HG03064 (cell line): ENCODE results near the gene VAPB.

ENCODE experiments used
- ATAC-seq: cut with Tn5 transposase; IDR thresholded peaks from one replicate; pipeline ENCODE4 v1.9.1; 2021; ENCODE audit warnings: low read depth; ENCODE audit not compliant: unreplicated experiment

VAPB gene

DNA sequence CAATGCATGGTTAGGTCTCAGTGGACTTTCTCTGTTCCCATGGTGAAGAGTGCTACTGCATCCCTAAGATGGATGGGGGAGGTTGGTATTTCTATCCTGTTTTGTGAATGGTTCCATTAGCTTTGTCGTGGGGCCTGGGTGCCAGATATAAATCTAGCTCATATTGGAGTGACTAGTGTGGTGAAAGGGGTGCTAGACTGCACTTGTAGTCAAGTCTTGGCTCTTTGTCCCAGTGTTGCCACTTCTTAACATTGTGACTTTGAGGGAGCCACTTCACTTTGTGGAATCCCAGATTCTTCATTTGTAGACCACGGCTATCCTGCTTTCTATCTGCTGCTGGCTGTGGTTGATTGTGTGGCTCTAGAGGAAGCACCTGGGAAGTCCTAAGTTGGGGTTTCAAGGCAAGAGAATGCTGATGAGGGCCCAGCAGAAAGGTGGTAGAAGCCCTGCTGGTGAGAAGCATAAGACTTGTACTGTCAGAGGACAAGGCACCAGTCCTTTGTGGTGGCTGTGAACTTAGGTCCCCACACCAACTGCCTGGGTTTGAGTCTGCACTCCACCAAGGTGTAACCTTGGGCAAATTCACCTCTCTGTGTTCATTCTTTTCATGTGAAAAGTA lies 44.1 kb downstream of the VAPB start:
- ATAC-seq = no peak

DNA sequence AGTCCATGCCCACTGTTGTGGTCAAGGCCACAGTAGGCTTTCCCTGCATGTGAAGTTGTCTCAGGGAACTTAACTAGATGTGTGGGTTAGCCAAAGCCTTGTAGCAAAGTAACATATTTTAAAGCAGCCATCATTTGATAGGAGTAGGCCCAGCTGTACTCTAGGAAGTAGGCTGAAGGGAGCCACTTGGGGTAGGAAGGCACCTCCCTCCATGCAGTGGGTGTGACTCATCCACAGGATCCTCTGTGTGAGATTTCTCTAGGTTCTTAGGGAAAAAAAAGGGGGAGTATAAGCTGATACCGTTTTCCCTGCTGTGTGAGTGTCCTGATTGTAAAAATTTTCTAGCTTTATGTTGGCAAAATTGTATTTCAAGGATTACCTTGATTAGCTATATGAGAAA lies 44.7 kb downstream of the VAPB start:
- ATAC-seq = no peak

GRCh38 chr20:58434326-58434725 lies 45.3 kb downstream of the VAPB start:
- no peak for ATAC-seq

DNA sequence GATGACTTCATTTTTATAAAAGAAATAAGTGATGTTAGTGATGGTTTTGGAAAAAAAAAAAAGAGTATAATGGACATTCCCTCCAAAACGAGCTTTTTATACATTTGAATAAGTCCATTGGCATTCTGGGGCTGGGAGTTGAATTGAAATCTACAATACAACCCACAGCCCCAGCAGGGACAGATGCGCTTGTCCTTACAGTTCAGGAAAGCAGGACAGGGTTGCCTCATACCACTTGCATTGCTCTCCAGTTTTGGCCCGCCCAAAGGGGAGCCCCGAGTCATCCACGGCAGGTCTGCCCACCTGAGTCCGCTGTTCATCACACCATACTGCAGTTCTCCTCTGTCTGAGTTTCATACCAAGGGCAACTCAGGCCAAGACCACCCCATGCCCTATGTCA lies 46.2 kb downstream of the VAPB start:
- ATAC-seq = no peak

DNA sequence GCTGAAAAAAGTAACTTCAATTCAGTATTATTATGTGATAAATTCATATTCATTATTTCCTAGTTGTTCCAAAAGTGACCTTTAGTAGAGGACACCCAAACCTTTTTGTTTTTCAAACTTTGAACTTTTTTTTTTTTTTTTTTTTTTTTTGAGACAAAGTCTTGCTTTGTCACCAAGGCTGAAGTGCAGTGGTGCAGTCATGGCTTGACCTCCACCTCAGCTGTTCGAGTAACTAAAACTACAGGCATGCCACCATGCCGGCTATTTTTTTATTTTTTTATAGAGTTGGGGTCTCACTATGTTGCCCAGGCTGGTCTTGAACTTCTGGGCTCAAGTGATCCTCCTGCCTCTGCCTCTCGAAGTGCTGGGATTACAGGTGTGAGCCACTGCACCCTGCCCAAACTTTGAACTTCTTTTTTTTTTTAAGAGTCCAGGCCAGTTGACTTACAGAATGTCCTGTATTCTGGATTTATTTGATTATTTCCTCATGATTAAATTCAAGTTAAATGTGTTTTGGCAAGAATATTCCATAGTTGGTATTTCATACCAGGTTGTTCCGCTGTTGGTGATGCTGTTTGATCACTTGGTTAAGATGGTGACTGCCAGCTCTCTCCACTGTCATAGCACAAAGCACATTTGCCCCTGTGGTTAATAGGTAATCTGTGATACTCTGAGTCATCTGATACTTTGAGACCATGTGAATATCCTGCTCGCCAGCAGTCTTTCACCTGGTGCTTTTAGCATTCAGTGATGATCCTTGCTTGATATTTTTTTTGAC lies 48.0 kb downstream of the VAPB start:
- peak; percentile 79 for ATAC-seq

DNA sequence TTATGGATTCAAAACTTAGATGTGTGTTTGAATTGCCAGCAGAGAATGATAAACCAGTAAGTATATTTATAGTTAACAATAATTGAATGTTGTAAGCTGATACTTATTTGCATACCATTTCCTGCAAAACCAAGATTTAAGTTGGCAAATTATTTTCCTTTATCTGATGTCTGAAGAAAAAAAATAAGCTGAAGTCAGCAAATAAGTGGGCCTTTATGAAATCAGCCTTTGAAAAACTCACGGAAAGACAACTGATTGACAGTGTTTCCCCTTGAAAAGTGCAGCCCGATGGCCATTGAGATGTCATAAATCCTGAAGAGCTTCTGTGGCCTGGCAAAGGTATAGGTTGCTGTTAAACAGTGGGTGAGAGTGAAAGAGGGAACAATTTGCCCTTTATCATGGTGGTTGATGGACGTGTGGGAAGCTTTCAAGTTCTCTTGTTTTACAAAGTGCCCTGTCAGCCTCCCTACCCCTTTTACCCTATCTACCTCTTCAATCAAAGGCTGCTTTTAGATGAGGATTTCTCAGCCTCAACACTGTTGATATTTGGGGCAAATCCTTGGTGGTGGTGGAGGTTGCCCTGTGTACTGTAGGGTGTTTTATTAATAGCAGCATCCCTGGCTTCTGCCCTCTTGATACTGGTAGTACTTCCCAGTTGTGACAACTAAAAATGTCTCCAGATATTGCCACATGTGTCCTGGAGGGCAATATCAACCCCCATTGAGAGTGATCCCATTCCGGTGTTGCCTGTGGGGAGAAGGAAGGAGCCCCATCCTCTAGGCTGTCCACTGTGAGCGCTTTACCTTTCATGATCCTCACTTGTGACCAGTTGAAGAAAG lies 50.2 kb downstream of the VAPB start:
- no peak for ATAC-seq

GRCh38 chr20:58440021-58440767 lies 51.2 kb downstream of the VAPB start:
- no peak for ATAC-seq

DNA sequence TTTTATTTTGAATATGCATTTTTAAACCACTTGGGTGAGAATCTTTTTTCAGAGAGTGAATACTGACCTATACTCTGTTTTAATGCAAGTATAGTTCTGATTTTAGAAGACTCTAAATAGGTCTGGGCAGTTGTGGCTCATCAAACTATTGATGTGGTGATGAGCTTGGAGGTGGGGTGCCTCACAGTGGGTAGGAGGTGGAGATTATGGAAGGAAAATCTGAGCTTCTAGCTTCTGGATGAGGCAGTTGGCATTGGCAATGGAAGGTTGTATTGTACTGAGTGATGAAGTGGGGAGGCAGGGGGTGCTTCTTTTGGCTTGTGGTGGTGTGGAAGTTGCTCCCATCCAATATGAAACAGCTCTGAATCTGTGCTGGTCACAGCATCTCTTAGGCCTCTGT lies 52.7 kb downstream of the VAPB start:
- no peak for ATAC-seq

GRCh38 chr20:58444746-58445255 lies 55.8 kb downstream of the VAPB start:
- no peak for ATAC-seq

GRCh38 chr20:58446264-58446959 lies 57.4 kb downstream of the VAPB start:
- ATAC-seq = no peak

DNA sequence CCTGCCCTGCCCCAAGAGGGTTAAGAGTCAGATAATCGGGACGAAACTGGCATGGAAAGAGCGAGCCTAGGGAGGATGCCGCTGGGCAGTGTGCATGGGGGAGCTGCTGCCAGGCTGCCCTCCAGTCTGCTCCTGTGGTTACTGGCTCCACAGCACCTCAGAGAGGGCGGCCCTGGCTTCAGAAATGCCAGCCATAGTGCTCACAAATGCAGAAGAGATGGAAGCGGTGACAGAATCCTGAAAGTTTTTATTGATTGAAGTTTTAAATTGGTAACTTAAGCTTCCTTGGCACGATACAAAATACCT lies 57.9 kb downstream of the VAPB start:
- ATAC-seq = no peak

GRCh38 chr20:58447511-58448391 lies 58.7 kb downstream of the VAPB start:
- ATAC-seq = no peak

DNA sequence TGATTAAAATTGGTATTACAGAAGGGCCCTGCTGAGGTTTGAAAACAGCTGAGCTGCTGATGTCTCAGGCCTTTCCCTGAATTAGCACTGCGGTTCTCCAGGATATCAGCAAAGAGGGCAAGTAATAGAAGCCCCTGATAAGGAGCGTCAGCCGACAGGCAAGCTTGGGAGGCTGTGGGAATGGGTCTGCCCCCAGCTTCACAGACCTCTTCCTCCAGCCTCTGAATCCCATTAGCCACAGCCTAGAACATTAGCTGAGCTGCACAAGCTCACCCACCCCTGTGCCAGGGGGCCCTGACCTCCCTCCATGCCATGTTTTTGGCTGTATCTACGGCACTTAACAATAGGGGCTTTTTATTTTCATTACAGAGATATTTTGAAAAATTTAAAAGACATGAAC lies 59.9 kb downstream of the VAPB start:
- ATAC-seq = no peak

- ATAC-seq = no peak
Measured at GRCh38 chr20:58449681-58450221, 60.7 kb downstream of the VAPB start.

DNA sequence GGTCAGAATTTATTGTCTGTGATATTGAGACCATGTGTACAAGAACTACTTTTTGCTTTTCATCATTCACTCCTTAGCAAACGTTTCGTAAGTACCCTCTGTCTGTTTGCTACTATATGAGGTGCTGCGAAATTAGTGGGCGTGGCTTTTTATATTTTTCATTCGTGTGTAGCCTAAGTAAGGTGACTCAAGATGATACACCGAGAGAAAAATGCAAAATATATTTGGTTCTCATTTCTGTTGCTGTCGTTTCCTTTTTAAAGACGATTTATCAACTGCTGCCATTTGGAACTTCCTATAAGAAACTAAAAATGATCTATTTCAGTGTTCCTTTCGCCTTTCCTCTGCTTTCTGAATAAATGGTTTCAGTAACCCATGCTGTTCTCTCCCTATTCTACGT lies 61.2 kb downstream of the VAPB start:
- ATAC-seq = no peak

GRCh38 chr20:58452667-58453255 lies 63.7 kb downstream of the VAPB start:
- no peak for ATAC-seq

- no peak for ATAC-seq
Measured at GRCh38 chr20:58453391-58453790, 64.4 kb downstream of the VAPB start.

GRCh38 chr20:58454460-58454859 lies 65.4 kb downstream of the VAPB start:
- ATAC-seq = no peak
